ENCODE measurements around the gene ZNF750. TPM values are rescaled to one million over a fixed set of nuclear protein-coding genes. Genes with fewer than 3 reads are reported as not detected.

The ZNF750 gene
- not detected in 2 replicates for total RNA-seq (2014; rRNA removed; shearing (Covaris generic); ENCODE audit: low replicate concordance)

DNA sequence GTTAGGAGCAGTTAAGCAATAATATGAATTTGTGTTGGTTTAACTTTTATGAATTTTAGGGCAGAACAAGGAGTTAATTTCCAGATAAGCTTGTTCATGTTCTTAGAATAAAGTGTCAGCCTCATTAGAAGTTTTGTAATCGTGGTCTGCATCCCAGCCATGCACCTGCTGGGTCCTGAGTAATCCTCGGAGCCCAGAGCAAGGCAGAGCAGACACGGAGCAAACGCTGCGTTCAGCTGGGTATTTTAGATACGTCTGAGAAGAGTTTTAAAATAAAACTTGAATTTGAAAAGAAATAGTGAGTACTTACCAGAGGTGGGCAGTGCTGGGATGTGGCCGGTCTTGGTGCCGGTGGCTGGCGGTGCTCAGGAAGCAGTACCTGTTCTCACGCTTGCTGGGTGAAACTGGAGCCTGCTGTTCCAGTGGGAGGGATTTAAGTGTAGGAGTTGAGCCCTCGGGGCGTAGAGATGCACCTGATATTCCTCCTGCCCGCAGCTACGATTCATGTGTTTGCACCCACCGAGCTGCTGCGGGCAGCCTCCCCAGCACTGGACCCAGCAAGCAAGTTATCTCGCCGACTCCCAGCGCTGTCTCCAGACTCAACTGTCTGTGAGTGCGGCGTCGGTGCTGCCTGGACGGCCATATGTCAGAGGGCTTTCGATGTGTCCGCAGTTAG, at the start of gene ZNF750:
Gene ZNF750 (minus strand): TSS at position 406 of the 676 bp plus-strand sequence. CDS start 7,568 bp downstream, outside the sequence.
- Histone ChIP-seq H3K27ac (ENCODE audit: low read length) (no peak within 1 kb of the TSS), H3K9ac (ENCODE audit: low read length) (no peak within 1 kb of the TSS), H3K4me1 (ENCODE audit: low read length) (no peaks in the 10 kb centered on the region), H3K9me2 (replicated peaks; ENCODE audit: insufficient read depth, low read length) (no peaks in the 10 kb centered on the region), H3K4me2 (ENCODE audit: low read depth, low read length, poor library complexity, severe bottlenecking) (no peak within 1 kb of the TSS), H3K4me3 (ENCODE audit: low read length) (no peak within 1 kb of the TSS), H3K27me3 (ENCODE audit: low read length) (no peaks in the 10 kb centered on the region), H2AFZ (ENCODE audit: low read length) (no peak within 1 kb of the TSS), H4K20me1 (ENCODE audit: insufficient read depth, low read depth, low read length) (no peaks in the 10 kb centered on the region), H3K9me3 (ENCODE audit: low read length) (no peaks in the 10 kb centered on the region), H3K36me3 (ENCODE audit: insufficient read depth, low read length) (no peaks in the 10 kb centered on the region), H3K79me2 (ENCODE audit: low read length) (no peaks in the 10 kb centered on the region)
- no peak for DNase-seq

DNA sequence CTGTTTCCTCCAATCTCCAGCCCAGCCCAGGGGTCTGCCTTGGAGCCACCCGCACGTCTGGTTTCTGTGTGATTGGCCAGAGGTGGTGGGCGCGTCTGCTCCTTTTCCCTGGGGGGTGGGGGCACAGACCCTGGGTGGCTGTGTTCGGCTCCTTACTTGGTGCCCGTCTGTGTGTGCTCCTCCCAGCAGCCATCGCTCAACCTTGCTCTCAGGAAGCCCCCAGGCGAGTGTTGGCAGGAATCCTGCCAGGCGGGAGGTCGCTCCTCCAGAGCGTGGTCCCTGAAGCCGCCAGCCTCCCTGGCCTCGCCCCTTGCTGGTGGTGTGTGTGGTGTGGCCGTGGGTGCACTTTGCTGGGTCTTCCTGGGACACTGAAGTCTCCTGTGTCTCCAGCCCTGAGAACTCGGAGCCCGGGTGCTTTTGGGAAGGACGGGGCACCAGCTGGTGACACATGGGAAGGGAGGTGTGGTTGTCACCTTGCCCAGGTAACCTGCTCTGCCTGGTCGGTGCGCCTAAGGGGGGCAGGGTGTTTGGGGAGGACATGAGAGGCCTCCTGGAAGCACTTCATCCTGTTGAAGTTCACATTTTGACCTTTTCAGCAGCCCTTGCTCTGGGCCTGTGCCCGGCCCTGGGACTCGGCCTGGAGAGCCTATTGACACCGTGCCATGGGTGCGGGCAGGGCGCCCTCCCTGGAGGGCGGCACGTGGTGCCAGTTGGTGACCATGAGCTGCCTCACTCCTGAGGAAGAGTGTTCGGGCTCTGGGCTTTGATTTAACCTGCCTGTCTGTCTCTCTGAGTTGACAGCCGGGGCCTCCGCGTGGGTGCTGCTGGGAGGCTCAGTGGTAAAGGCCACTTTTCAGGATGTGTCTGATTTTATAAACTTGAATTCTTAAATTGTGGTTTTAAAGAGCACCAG, 49.0 kb upstream of the ZNF750 start:
- no peaks in the 10 kb centered on the region for H3K27me3 ChIP-seq (ENCODE audit: low read length)
- no peaks in the 10 kb centered on the region for H3K9me3 ChIP-seq (ENCODE audit: low read length)
- H3K27ac ChIP-seq (ENCODE audit: low read length), result no peak overlapping the region
- H3K4me3 ChIP-seq (ENCODE audit: low read length), result no peak overlapping the region
- no peaks in the 10 kb centered on the region for H3K79me2 ChIP-seq (ENCODE audit: low read length)
- H2AFZ ChIP-seq (ENCODE audit: low read length), result no peak overlapping the region
- no peak overlapping the region for H3K4me2 ChIP-seq (ENCODE audit: low read depth, low read length, poor library complexity, severe bottlenecking)
- H4K20me1 ChIP-seq (ENCODE audit: insufficient read depth, low read depth, low read length), result no peaks in the 10 kb centered on the region
- no peak for DNase-seq
- no peak overlapping the region for H3K9ac ChIP-seq (ENCODE audit: low read length)
- no peaks in the 10 kb centered on the region for H3K4me1 ChIP-seq (ENCODE audit: low read length)
- no peaks in the 10 kb centered on the region for H3K36me3 ChIP-seq (ENCODE audit: insufficient read depth, low read length)
- no peaks in the 10 kb centered on the region for H3K9me2 ChIP-seq (replicated peaks; ENCODE audit: insufficient read depth, low read length)

- Histone ChIP-seq H3K79me2 (ENCODE audit: low read length) (no peaks in the 10 kb centered on the region), H3K9me3 (ENCODE audit: low read length) (no peaks in the 10 kb centered on the region), H2AFZ (ENCODE audit: low read length) (no peak overlapping the region), H3K27me3 (ENCODE audit: low read length) (no peaks in the 10 kb centered on the region), H3K27ac (ENCODE audit: low read length) (no peak overlapping the region), H4K20me1 (ENCODE audit: insufficient read depth, low read depth, low read length) (no peaks in the 10 kb centered on the region), H3K36me3 (ENCODE audit: insufficient read depth, low read length) (no peaks in the 10 kb centered on the region), H3K4me3 (ENCODE audit: low read length) (no peak overlapping the region), H3K9me2 (replicated peaks; ENCODE audit: insufficient read depth, low read length) (no peaks in the 10 kb centered on the region), H3K4me1 (ENCODE audit: low read length) (no peaks in the 10 kb centered on the region), H3K9ac (ENCODE audit: low read length) (no peak overlapping the region), H3K4me2 (ENCODE audit: low read depth, low read length, poor library complexity, severe bottlenecking) (no peak overlapping the region)
- DNase-seq, result no peak
Observed at GRCh38 chr17:82887255-82888164, 47.7 kb upstream of the ZNF750 start.

GRCh38 chr17:82884970-82885353, 45.1 kb upstream of the ZNF750 start:
- H3K4me3 ChIP-seq (ENCODE audit: low read length), result no peak overlapping the region
- H3K4me1 ChIP-seq (ENCODE audit: low read length), result no peaks in the 10 kb centered on the region
- H3K9ac ChIP-seq (ENCODE audit: low read length), result no peak overlapping the region
- no peaks in the 10 kb centered on the region for H3K9me3 ChIP-seq (ENCODE audit: low read length)
- no peak overlapping the region for H3K27ac ChIP-seq (ENCODE audit: low read length)
- H3K79me2 ChIP-seq (ENCODE audit: low read length), result peaks cover 9% of the 10 kb centered on the region; the same call in 1 of the 2 replicates
- H4K20me1 ChIP-seq (ENCODE audit: insufficient read depth, low read depth, low read length), result no peaks in the 10 kb centered on the region
- DNase-seq, result no peak
- H3K4me2 ChIP-seq (ENCODE audit: low read depth, low read length, poor library complexity, severe bottlenecking), result no peak overlapping the region
- H2AFZ ChIP-seq (ENCODE audit: low read length), result no peak overlapping the region
- no peaks in the 10 kb centered on the region for H3K36me3 ChIP-seq (ENCODE audit: insufficient read depth, low read length)
- no peaks in the 10 kb centered on the region for H3K9me2 ChIP-seq (replicated peaks; ENCODE audit: insufficient read depth, low read length)
- H3K27me3 ChIP-seq (ENCODE audit: low read length), result no peaks in the 10 kb centered on the region

- H2AFZ ChIP-seq (ENCODE audit: low read length), result no peak overlapping the region
- H3K79me2 ChIP-seq (ENCODE audit: low read length), result peaks cover 13% of the 10 kb centered on the region
- DNase-seq, result no peak
- no peak overlapping the region for H3K9ac ChIP-seq (ENCODE audit: low read length)
- no peaks in the 10 kb centered on the region for H3K9me3 ChIP-seq (ENCODE audit: low read length)
- no peaks in the 10 kb centered on the region for H3K4me1 ChIP-seq (ENCODE audit: low read length)
- H3K9me2 ChIP-seq (replicated peaks; ENCODE audit: insufficient read depth, low read length), result no peaks in the 10 kb centered on the region
- no peaks in the 10 kb centered on the region for H3K27me3 ChIP-seq (ENCODE audit: low read length)
- no peak overlapping the region for H3K27ac ChIP-seq (ENCODE audit: low read length)
- no peaks in the 10 kb centered on the region for H4K20me1 ChIP-seq (ENCODE audit: insufficient read depth, low read depth, low read length)
- H3K4me3 ChIP-seq (ENCODE audit: low read length), result no peak overlapping the region
- H3K36me3 ChIP-seq (ENCODE audit: insufficient read depth, low read length), result no peaks in the 10 kb centered on the region
- H3K4me2 ChIP-seq (ENCODE audit: low read depth, low read length, poor library complexity, severe bottlenecking), result no peak overlapping the region
Observed at GRCh38 chr17:82884341-82884969, 44.6 kb upstream of the ZNF750 start.

- no peaks in the 10 kb centered on the region for H3K27me3 ChIP-seq (ENCODE audit: low read length)
- no peaks in the 10 kb centered on the region for H3K4me1 ChIP-seq (ENCODE audit: low read length)
- H3K9me2 ChIP-seq (replicated peaks; ENCODE audit: insufficient read depth, low read length), result no peaks in the 10 kb centered on the region
- no peak for DNase-seq
- no peak overlapping the region for H3K27ac ChIP-seq (ENCODE audit: low read length)
- H3K9ac ChIP-seq (ENCODE audit: low read length), result no peak overlapping the region
- H3K4me3 ChIP-seq (ENCODE audit: low read length), result no peak overlapping the region
- H4K20me1 ChIP-seq (ENCODE audit: insufficient read depth, low read depth, low read length), result no peaks in the 10 kb centered on the region
- peaks cover 20% of the 10 kb centered on the region for H3K79me2 ChIP-seq (ENCODE audit: low read length)
- no peaks in the 10 kb centered on the region for H3K36me3 ChIP-seq (ENCODE audit: insufficient read depth, low read length)
- no peaks in the 10 kb centered on the region for H3K9me3 ChIP-seq (ENCODE audit: low read length)
- no peak overlapping the region for H3K4me2 ChIP-seq (ENCODE audit: low read depth, low read length, poor library complexity, severe bottlenecking)
- H2AFZ ChIP-seq (ENCODE audit: low read length), result no peak overlapping the region
Observed at GRCh38 chr17:82883419-82884031, 43.7 kb upstream of the ZNF750 start.

- H4K20me1 ChIP-seq (ENCODE audit: insufficient read depth, low read depth, low read length), result no peaks in the 10 kb centered on the region
- no peaks in the 10 kb centered on the region for H3K9me2 ChIP-seq (replicated peaks; ENCODE audit: insufficient read depth, low read length)
- H3K27me3 ChIP-seq (ENCODE audit: low read length), result no peaks in the 10 kb centered on the region
- no peaks in the 10 kb centered on the region for H3K36me3 ChIP-seq (ENCODE audit: insufficient read depth, low read length)
- no peak overlapping the region for H2AFZ ChIP-seq (ENCODE audit: low read length)
- no peak overlapping the region for H3K4me3 ChIP-seq (ENCODE audit: low read length)
- H3K27ac ChIP-seq (ENCODE audit: low read length), result no peak overlapping the region
- no peaks in the 10 kb centered on the region for H3K4me1 ChIP-seq (ENCODE audit: low read length)
- peaks cover 27% of the 10 kb centered on the region for H3K79me2 ChIP-seq (ENCODE audit: low read length)
- no peaks in the 10 kb centered on the region for H3K9me3 ChIP-seq (ENCODE audit: low read length)
- DNase-seq, result no peak
- H3K4me2 ChIP-seq (ENCODE audit: low read depth, low read length, poor library complexity, severe bottlenecking), result no peak overlapping the region
- no peak overlapping the region for H3K9ac ChIP-seq (ENCODE audit: low read length)
Observed at GRCh38 chr17:82882715-82883418, 43.0 kb upstream of the ZNF750 start.

Measured in Karpas-422 (cell line).